Ovary (tissue), 9 donors: Measurements from ENCODE around the gene RAPGEF4. TPM values are rescaled to one million over a fixed set of nuclear protein-coding genes. Genes with fewer than 3 reads are reported as not detected.

ENCODE experiments used
- DNase-seq, 5 donors: peaks; one replicate each; pipeline ENCODE4 v3.0.0-alpha.2; 2019 to 2020
- H3K27ac ChIP-seq, 2 donors: fragments of 200-600 bp; one replicate each; pipeline versions ENCODE4 v1.5.1 to v1.8.0; 2019 to 2022
- H3K27me3 ChIP-seq: fragments of 200-600 bp; one replicate; pipeline ENCODE4 v1.8.0; 2022
- H3K36me3 ChIP-seq: fragments of 200-600 bp; sonication (generic); one replicate; pipeline ENCODE4 v1.5.1; 2019
- H3K4me1 ChIP-seq: one replicate; pipeline ENCODE4 v1.8.1; 2013; ENCODE audit warnings: mild to moderate bottlenecking, moderate library complexity; ENCODE audit not compliant: insufficient read depth
- H3K4me3 ChIP-seq: fragments of 200-600 bp; sonication (generic); one replicate; pipeline ENCODE4 v1.5.1; 2017
- H3K9me3 ChIP-seq, 2 donors: fragments of 200-600 bp in 1 of 2; sonication (generic) in 1 of 2; one replicate each; pipeline versions ENCODE4 v1.5.1 to v1.8.1; 2013 to 2019; ENCODE audit warnings: mild to moderate bottlenecking in 1 of 2, moderate library complexity in 1 of 2
- CTCF ChIP-seq, 3 donors: fragments of 450-650 bp in 2 of 3; fragments of 200-600 bp in 1 of 3; IDR thresholded peaks; one replicate each; pipeline versions ENCODE4 v1.5.1 to v1.8.0; 2016 to 2022; ENCODE audit warnings: antibody characterized with exemption in 3 of 3, mild to moderate bottlenecking in 1 of 3
- EP300 ChIP-seq: sonication (generic); formaldehyde crosslinking; IDR thresholded peaks from one replicate; pipeline ENCODE4 v1.6.1; 2017; ENCODE audit warnings: antibody characterized with exemption
- POLR2A ChIP-seq: fragments of 450-650 bp; IDR thresholded peaks from one replicate; pipeline ENCODE4 v1.6.1; 2017; ENCODE audit warnings: antibody characterized with exemption, mild to moderate bottlenecking, moderate library complexity
- WGBS, 3 donors: extraction: QIAGEN DNeasy Blood & Tissue Kit in 1 of 3; methylation state at CpG; one replicate each; pipeline versions ENCODE4 v1.1.5 to v1.1.7; 2013 to 2017; 5-methylcytosine and 5-hydroxymethylcytosine counted together
- intact Hi-C, 4 donors: fragments of 100-400 bp; cut with DNase I; formaldehyde crosslinking; loops; one replicate each; pipeline versions ENCODE4 v1.11.0 to v1.15.1; 2022 to 2023
- polyA plus RNA-seq, 2 donors: library from polyadenylated mRNA; stranded (reverse); fragments of 200-250 nt in 1 of 2; fragments of 350-450 nt in 1 of 2; fragmentation: Illumina TruSeq in 1 of 2; extraction: RNeasy Lipid Tissue Mini Kit (QIAGEN cat#74804) in 1 of 2; gene quantifications; one replicate each; pipeline ENCODE4 v1.2.3, GENCODE V29; 2013 to 2014
- total RNA-seq, 7 donors: library from RNA; depleted of rRNA in 2 of 7; stranded (reverse); fragments of >200 nt in 2 of 7; fragmentation: NEBNext Ultra II Directional in 3 of 7; extraction: Animal tissue kit (Norgen Biotek cat#: 25700) in 3 of 7; gene quantifications; one replicate each; pipeline versions ENCODE4 v1.1.0 to v1.2.4, GENCODE V29; 2016 to 2023
- donor health status: DM: no; HTN: no; CAD: no; lungs with moderate emphysema.
- donor health status: DM: no; HTN: no; CAD: no.
- donor health status: Bipolar disorder and iron deficiency.
- donor health status: DM: yes; HTN: yes; CAD: no.
- donor health status: DM: no; HTN: no; CAD: no.
- donor health status: DM: yes; HTN: yes; CAD: no.

The RAPGEF4 gene
- total and polyA plus RNA-seq, 9 donors = 6.8 to 24.6 (median 8.3) TPM

GRCh38 chr2:173017646-173018420 is 282.2 kb downstream of the RAPGEF4 start:
- H3K9me3 ChIP-seq = no peaks in the 10 kb centered on the region
- no peak for TF ChIP-seq EP300
- no peak for TF ChIP-seq CTCF (IDR thresholded peaks at IDR 0.05)
- TF ChIP-seq POLR2A = no peak
- peaks cover 3% of the 10 kb centered on the region for H3K4me1 ChIP-seq
- H3K27ac ChIP-seq = no peak overlapping the region
- H3K4me3 ChIP-seq = no peak overlapping the region
- no peak for DNase-seq
- intact Hi-C loops = no loop called here
- WGBS, 3 donors = 85 to 90% (median 86%) methylated on average over 6 of the region's 6 CpGs
- H3K27me3 ChIP-seq = no peaks in the 10 kb centered on the region
- H3K36me3 ChIP-seq = no peaks in the 10 kb centered on the region

- TF ChIP-seq POLR2A = no peak
- no peak for TF ChIP-seq EP300
- no peak for TF ChIP-seq CTCF (IDR thresholded peaks at IDR 0.05)
- peaks cover 3% of the 10 kb centered on the region for H3K4me1 ChIP-seq
- no peak for DNase-seq
- intact Hi-C loops = loop anchor here in 2 of 4 donors (10.0 kb wide), 1 partner anchor 45 kb away; no protein-coding TSS in a partner anchor
- H3K9me3 ChIP-seq = no peaks in the 10 kb centered on the region
- no peaks in the 10 kb centered on the region for H3K27me3 ChIP-seq
- no peak overlapping the region for H3K27ac ChIP-seq
- H3K36me3 ChIP-seq = no peaks in the 10 kb centered on the region
- H3K4me3 ChIP-seq = no peak overlapping the region
Observed at GRCh38 chr2:173019755-173020154, 284.1 kb downstream of the RAPGEF4 start.

- intact Hi-C loops = loop anchor here in 2 of 4 donors (10.0 kb wide), 1 partner anchor 47 kb away; no protein-coding TSS in a partner anchor
- H3K4me3 ChIP-seq = no peak overlapping the region
- whole genome bisulfite sequencing, 3 donors = 59 to 66% (median 65%) methylated on average over 9 of the region's 9 CpGs
- H3K9me3 ChIP-seq = no peaks in the 10 kb centered on the region
- TF ChIP-seq CTCF (IDR thresholded peaks at IDR 0.05) = peak in 1 of 3 donors; percentile 14
- TF ChIP-seq POLR2A = no peak
- TF ChIP-seq EP300 = no peak
- no peaks in the 10 kb centered on the region for H3K4me1 ChIP-seq
- no peaks in the 10 kb centered on the region for H3K36me3 ChIP-seq
- H3K27ac ChIP-seq = no peak overlapping the region
- H3K27me3 ChIP-seq = no peaks in the 10 kb centered on the region
- DNase-seq = no peak
Observed at GRCh38 chr2:173021939-173022371, 286.3 kb downstream of the RAPGEF4 start.

GRCh38 chr2:173023718-173024117 is 288.1 kb downstream of the RAPGEF4 start:
- 78 to 88% (median 79%) methylated on average over 5 of the region's 5 CpGs for WGBS, 3 donors
- DNase-seq = no peak
- H3K36me3 ChIP-seq = no peaks in the 10 kb centered on the region
- no peaks in the 10 kb centered on the region for H3K27me3 ChIP-seq
- H3K4me1 ChIP-seq = peaks cover 5% of the 10 kb centered on the region
- no peaks in the 10 kb centered on the region for H3K9me3 ChIP-seq
- intact Hi-C loops = loop anchor here in 2 of 4 donors (10.0 kb wide), 1 partner anchor 49 kb away; no protein-coding TSS in a partner anchor
- TF ChIP-seq POLR2A (no peak), CTCF (IDR thresholded peaks at IDR 0.05) (no peak), EP300 (no peak)
- H3K27ac ChIP-seq = no peak overlapping the region
- no peak overlapping the region for H3K4me3 ChIP-seq
